HG03520 (cell line): ENCODE results near the gene POFUT1.

ENCODE experiments used
- ATAC-seq: cut with Tn5 transposase; IDR thresholded peaks from one replicate; pipeline ENCODE4 v1.9.1; 2021; ENCODE audit warnings: mild to moderate bottlenecking, moderate library complexity; ENCODE audit not compliant: unreplicated experiment

POFUT1 gene

GRCh38 chr20:32205843-32206759 lies 1.6 kb upstream of the POFUT1 start:
- no peak for ATAC-seq

- ATAC-seq, result no peak
Observed at GRCh38 chr20:32206760-32207625, 687 bp upstream of the POFUT1 start.

- ATAC-seq, result no peak
Observed at GRCh38 chr20:32208499-32209154, 947 bp downstream of the POFUT1 start.

GRCh38 chr20:32209850-32210605 lies 2.3 kb downstream of the POFUT1 start:
- no peak for ATAC-seq

- no peak for ATAC-seq
Observed at GRCh38 chr20:32213870-32214269, 6.2 kb downstream of the POFUT1 start.

- ATAC-seq, result no peak
Observed at GRCh38 chr20:32215147-32215546, 7.5 kb downstream of the POFUT1 start.

GRCh38 chr20:32215729-32216128 lies 8.0 kb downstream of the POFUT1 start:
- ATAC-seq, result no peak

- no peak for ATAC-seq
Observed at GRCh38 chr20:32216179-32217142, 8.8 kb downstream of the POFUT1 start.

GRCh38 chr20:32218156-32218900 lies 10.6 kb downstream of the POFUT1 start:
- ATAC-seq, result no peak

GRCh38 chr20:32224463-32224862 lies 16.8 kb downstream of the POFUT1 start:
- no peak for ATAC-seq

GRCh38 chr20:32226391-32226790 lies 18.7 kb downstream of the POFUT1 start:
- no peak for ATAC-seq

GRCh38 chr20:32227306-32227705 lies 19.6 kb downstream of the POFUT1 start:
- no peak for ATAC-seq

- no peak for ATAC-seq
Observed at GRCh38 chr20:32227744-32228688, 20.3 kb downstream of the POFUT1 start.

- no peak for ATAC-seq
Observed at GRCh38 chr20:32229251-32229747, 21.6 kb downstream of the POFUT1 start.

GRCh38 chr20:32230707-32231106 lies 23.0 kb downstream of the POFUT1 start:
- no peak for ATAC-seq

- ATAC-seq, result no peak
Observed at GRCh38 chr20:32231245-32231644, 23.6 kb downstream of the POFUT1 start.

- no peak for ATAC-seq
Observed at GRCh38 chr20:32231847-32232246, 24.2 kb downstream of the POFUT1 start.
